ENCODE results near the gene BRF1. TPM values are rescaled to one million over a fixed set of nuclear protein-coding genes. Genes with fewer than 3 reads are reported as not detected.

BRF1 gene
- total RNA-seq, 1 donor, result 28.8 TPM

GRCh38 chr14:105220699-105221597 is 79.9 kb downstream of the BRF1 start:
- no peak overlapping the region for H3K4me3 ChIP-seq (ENCODE audit: low read depth, low read length)
- no peak for TF ChIP-seq CTCF (IDR thresholded peaks at IDR 0.05; ENCODE audit: insufficient read depth, low read length)
- DNase-seq (ENCODE audit: low read depth), result no peak

- no peak for TF ChIP-seq CTCF (IDR thresholded peaks at IDR 0.05; ENCODE audit: insufficient read depth, low read length)
- DNase-seq (ENCODE audit: low read depth), result no peak
- no peak overlapping the region for H3K4me3 ChIP-seq (ENCODE audit: low read depth, low read length)
Measured at GRCh38 chr14:105219753-105220152, 81.0 kb downstream of the BRF1 start.

- no peak for TF ChIP-seq CTCF (IDR thresholded peaks at IDR 0.05; ENCODE audit: insufficient read depth, low read length)
- no peak for DNase-seq (ENCODE audit: low read depth)
- no peak overlapping the region for H3K4me3 ChIP-seq (ENCODE audit: low read depth, low read length)
Measured at GRCh38 chr14:105219043-105219612, 81.7 kb downstream of the BRF1 start.

GRCh38 chr14:105218611-105219010 is 82.2 kb downstream of the BRF1 start:
- no peak for TF ChIP-seq CTCF (IDR thresholded peaks at IDR 0.05; ENCODE audit: insufficient read depth, low read length)
- no peak overlapping the region for H3K4me3 ChIP-seq (ENCODE audit: low read depth, low read length)
- DNase-seq (ENCODE audit: low read depth), result no peak

- TF ChIP-seq CTCF (IDR thresholded peaks at IDR 0.05; ENCODE audit: insufficient read depth, low read length), result no peak
- no peak overlapping the region for H3K4me3 ChIP-seq (ENCODE audit: low read depth, low read length)
- no peak for DNase-seq (ENCODE audit: low read depth)
Measured at GRCh38 chr14:105217774-105218173, 83.0 kb downstream of the BRF1 start.

GRCh38 chr14:105216490-105217247 is 84.1 kb downstream of the BRF1 start:
- no peak overlapping the region for H3K4me3 ChIP-seq (ENCODE audit: low read depth, low read length)
- no peak for DNase-seq (ENCODE audit: low read depth)
- no peak for TF ChIP-seq CTCF (IDR thresholded peaks at IDR 0.05; ENCODE audit: insufficient read depth, low read length)
